Neural progenitor cell (in vitro differentiated cells): ENCODE data around the gene IL4I1. TPM values are rescaled to one million over a fixed set of nuclear protein-coding genes. Genes with fewer than 3 reads are reported as not detected.

Experiments
- DNase-seq: peaks from one replicate; pipeline ENCODE4 v3.0.0-alpha.2; 2016; ENCODE audit warnings: low spot score
- H2AFZ ChIP-seq: fragments of 200-600 bp; sonication (generic); replicated peaks from 2 replicates; pipeline ENCODE4 v1.6.1; 2016; ENCODE audit warnings: antibody characterized with exemption
- H3F3A ChIP-seq: fragments of 200-600 bp; sonication (generic); 2 replicates; pipeline ENCODE4 v1.6.1; 2016; ENCODE audit warnings: antibody characterized with exemption, low read depth
- H3K27ac ChIP-seq: fragments of 200-600 bp; sonication (generic); 2 replicates; pipeline ENCODE4 v1.5.1; 2016; ENCODE audit warnings: mild to moderate bottlenecking
- H3K27me3 ChIP-seq: fragments of 200-600 bp; sonication (generic); 2 replicates; pipeline ENCODE4 v1.6.1; 2016; ENCODE audit warnings: mild to moderate bottlenecking, moderate library complexity
- H3K36me3 ChIP-seq: fragments of 200-600 bp; sonication (generic); 2 replicates; pipeline ENCODE4 v1.5.1; 2016
- H3K4me1 ChIP-seq: fragments of 200-600 bp; sonication (generic); 2 replicates; pipeline ENCODE4 v1.6.1; 2016; ENCODE audit warnings: mixed run types
- H3K4me2 ChIP-seq: fragments of 200-600 bp; sonication (generic); 2 replicates; pipeline ENCODE4 v1.6.1; 2016
- H3K4me3 ChIP-seq: fragments of 200-600 bp; sonication (generic); 2 replicates; pipeline ENCODE4 v1.5.1; 2016
- H3K79me2 ChIP-seq: fragments of 200-600 bp; sonication (generic); 2 replicates; pipeline ENCODE4 v1.6.1; 2016; ENCODE audit warnings: low read depth
- H3K9ac ChIP-seq: fragments of 200-600 bp; sonication (generic); 2 replicates; pipeline ENCODE4 v1.6.1; 2016
- H3K9me3 ChIP-seq: fragments of 200-600 bp; sonication (generic); 2 replicates; pipeline ENCODE4 v1.5.1; 2016; ENCODE audit warnings: low read depth
- H4K20me1 ChIP-seq: fragments of 200-600 bp; sonication (generic); 2 replicates; pipeline ENCODE4 v1.6.1; 2016; ENCODE audit warnings: low read depth
- H3K27ac Mint-ChIP-seq: 3 replicates; pipeline ENCODE4 v1.8.0; 2021; ENCODE audit warnings: mixed read lengths
- H3K27me3 Mint-ChIP-seq: 2 replicates; pipeline ENCODE4 v1.8.0; 2022; ENCODE audit warnings: low read depth, mild to moderate bottlenecking, inconsistent platforms, moderate library complexity, mixed read lengths; ENCODE audit not compliant: insufficient read depth
- H3K36me3 Mint-ChIP-seq: 3 replicates; pipeline ENCODE4 v1.8.0; 2021; ENCODE audit warnings: mixed read lengths
- H3K4me1 Mint-ChIP-seq: 3 replicates; pipeline ENCODE4 v1.8.0; 2021; ENCODE audit warnings: mixed read lengths
- H3K4me3 Mint-ChIP-seq: 3 replicates; pipeline ENCODE4 v1.8.0; 2021; ENCODE audit warnings: mild to moderate bottlenecking, moderate library complexity, mixed read lengths
- H3K9me3 Mint-ChIP-seq: 3 replicates; pipeline ENCODE4 v1.8.0; 2020; ENCODE audit warnings: mixed read lengths
- EZH2 ChIP-seq: fragments of 200-600 bp; sonication (generic); IDR thresholded peaks from 2 replicates; pipeline ENCODE4 v1.6.1; 2017; ENCODE audit warnings: antibody characterized with exemption, mild to moderate bottlenecking, moderate library complexity
- EZH2phosphoT487 ChIP-seq: fragments of 200-600 bp; sonication (generic); IDR thresholded peaks from 2 replicates; pipeline ENCODE4 v1.6.1; 2017; ENCODE audit warnings: antibody characterized with exemption
- total RNA-seq: library from RNA; depleted of rRNA; stranded (reverse); fragments of >200 nt; gene quantifications from 2 replicates; pipeline ENCODE4 v1.2.3, GENCODE V29; 2015; ENCODE audit warnings: low replicate concordance
- TF ChIP-seq, protein P1 (sequence below): fragments of 200-600 bp; sonication (generic); IDR thresholded peaks from 2 replicates; pipeline ENCODE4 v1.5.1; 2017; ENCODE audit warnings: antibody characterized with exemption, mild to moderate bottlenecking

IL4I1 gene
- total RNA-seq, 1 donor from 2014 or later = not detected

DNA sequence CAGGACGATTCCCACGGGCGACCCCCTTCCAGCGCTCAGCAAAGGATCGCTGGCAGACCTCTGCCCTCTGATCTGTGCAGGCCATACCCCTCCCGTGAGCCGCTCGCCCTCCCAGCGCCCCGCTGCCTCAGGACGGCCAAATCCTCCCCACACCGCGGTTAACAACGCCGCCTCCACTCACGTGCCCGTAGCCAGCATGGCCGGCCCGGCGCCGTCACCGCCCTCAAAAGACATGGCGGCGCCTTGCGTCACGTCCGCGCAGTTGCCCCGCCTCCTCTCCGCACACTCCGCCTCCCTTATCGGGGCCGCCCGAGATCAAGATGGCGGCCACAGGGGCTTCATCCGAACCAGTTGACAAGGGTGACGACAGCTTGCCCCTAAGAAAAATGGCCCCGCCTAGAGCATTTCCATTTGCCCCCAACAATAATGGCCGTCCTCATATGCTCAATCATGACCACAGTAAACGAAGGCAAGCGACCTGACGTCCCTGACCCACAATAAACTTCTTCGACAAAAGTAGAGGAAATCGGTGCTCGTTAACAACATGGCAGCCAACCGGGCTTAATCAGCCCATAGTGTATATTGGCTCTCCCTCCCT, 20.2 kb downstream of the IL4I1 start:
- peak overlapping the region; percentile 88 for H3K4me3 ChIP-seq
- H2AFZ ChIP-seq = peak overlapping the region; percentile 83
- Mint-ChIP-seq H3K36me3 (peaks cover 8% of the 10 kb centered on the region), H3K9me3 (no peaks in the 10 kb centered on the region), H3K4me3 (no peak overlapping the region), H3K27ac (no peak overlapping the region), H3K27me3 (peaks cover 2% of the 10 kb centered on the region), H3K4me1 (peaks cover 26% of the 10 kb centered on the region)
- H3K4me2 ChIP-seq = peak overlapping the region; percentile 83
- no peak for TF ChIP-seq EZH2phosphoT487
- no peak for TF ChIP-seq EZH2
- TF ChIP-seq, protein P1, sequence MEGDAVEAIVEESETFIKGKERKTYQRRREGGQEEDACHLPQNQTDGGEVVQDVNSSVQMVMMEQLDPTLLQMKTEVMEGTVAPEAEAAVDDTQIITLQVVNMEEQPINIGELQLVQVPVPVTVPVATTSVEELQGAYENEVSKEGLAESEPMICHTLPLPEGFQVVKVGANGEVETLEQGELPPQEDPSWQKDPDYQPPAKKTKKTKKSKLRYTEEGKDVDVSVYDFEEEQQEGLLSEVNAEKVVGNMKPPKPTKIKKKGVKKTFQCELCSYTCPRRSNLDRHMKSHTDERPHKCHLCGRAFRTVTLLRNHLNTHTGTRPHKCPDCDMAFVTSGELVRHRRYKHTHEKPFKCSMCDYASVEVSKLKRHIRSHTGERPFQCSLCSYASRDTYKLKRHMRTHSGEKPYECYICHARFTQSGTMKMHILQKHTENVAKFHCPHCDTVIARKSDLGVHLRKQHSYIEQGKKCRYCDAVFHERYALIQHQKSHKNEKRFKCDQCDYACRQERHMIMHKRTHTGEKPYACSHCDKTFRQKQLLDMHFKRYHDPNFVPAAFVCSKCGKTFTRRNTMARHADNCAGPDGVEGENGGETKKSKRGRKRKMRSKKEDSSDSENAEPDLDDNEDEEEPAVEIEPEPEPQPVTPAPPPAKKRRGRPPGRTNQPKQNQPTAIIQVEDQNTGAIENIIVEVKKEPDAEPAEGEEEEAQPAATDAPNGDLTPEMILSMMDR = no peak
- no peaks in the 10 kb centered on the region for H3K9me3 ChIP-seq
- peaks cover 10% of the 10 kb centered on the region for H3K4me1 ChIP-seq
- peak; percentile 99 for DNase-seq
- no peaks in the 10 kb centered on the region for H3K27me3 ChIP-seq
- no peaks in the 10 kb centered on the region for H3K36me3 ChIP-seq
- peaks cover 6% of the 10 kb centered on the region for H3F3A ChIP-seq
- peak overlapping the region; percentile 91 for H3K27ac ChIP-seq
- peaks cover 30% of the 10 kb centered on the region for H3K79me2 ChIP-seq
- peak overlapping the region; percentile 78 for H3K9ac ChIP-seq
- peaks cover 18% of the 10 kb centered on the region for H4K20me1 ChIP-seq

DNA sequence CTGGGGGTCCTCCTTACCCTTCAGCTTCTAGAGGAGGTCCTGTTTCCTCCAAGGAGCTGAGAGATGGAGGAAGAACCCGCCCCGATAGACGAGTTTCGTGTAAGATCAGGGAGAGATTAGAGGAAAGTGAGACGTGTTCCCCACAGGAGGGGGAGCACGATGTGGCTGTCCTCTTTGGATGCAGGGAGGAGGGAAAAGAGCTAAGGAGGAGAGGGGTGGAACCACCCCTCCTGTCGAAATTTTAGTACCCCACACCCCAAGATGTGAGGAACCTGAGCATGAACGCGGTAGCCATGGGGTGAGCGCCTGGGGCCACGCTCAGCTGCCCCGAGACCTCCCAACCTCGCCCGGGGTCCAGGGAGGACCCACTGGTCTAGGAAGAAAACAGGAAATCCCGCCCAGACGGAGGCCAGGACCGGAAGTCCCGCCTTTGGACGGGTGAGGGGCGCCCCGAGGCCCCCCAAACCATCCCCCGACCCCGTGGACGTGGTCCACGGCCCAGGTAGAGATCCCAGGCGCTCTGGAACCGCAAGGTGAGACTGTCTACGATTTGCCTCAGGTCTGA, 20.7 kb downstream of the IL4I1 start:
- TF ChIP-seq EZH2 (no peak), EZH2phosphoT487 (no peak)
- TF ChIP-seq, protein P1 = no peak
- H3K4me1 ChIP-seq = peaks cover 10% of the 10 kb centered on the region
- H3K27ac ChIP-seq = peak overlapping the region; percentile 87
- peak overlapping the region; percentile 78 for H3K9ac ChIP-seq
- peaks cover 30% of the 10 kb centered on the region for H3K79me2 ChIP-seq
- Mint-ChIP-seq H3K9me3 (no peaks in the 10 kb centered on the region), H3K4me1 (peaks cover 26% of the 10 kb centered on the region), H3K27me3 (peaks cover 2% of the 10 kb centered on the region), H3K27ac (peak overlapping the region; percentile 50), H3K36me3 (peaks cover 5% of the 10 kb centered on the region), H3K4me3 (no peak overlapping the region)
- no peak overlapping the region for H2AFZ ChIP-seq
- no peaks in the 10 kb centered on the region for H3K27me3 ChIP-seq
- H3K36me3 ChIP-seq = no peaks in the 10 kb centered on the region
- peak overlapping the region; percentile 83 for H3K4me2 ChIP-seq
- peak; percentile 83 for DNase-seq
- H3K9me3 ChIP-seq = no peaks in the 10 kb centered on the region
- H4K20me1 ChIP-seq = peaks cover 18% of the 10 kb centered on the region
- H3F3A ChIP-seq = peaks cover 6% of the 10 kb centered on the region
- peak overlapping the region; percentile 88 for H3K4me3 ChIP-seq

DNA sequence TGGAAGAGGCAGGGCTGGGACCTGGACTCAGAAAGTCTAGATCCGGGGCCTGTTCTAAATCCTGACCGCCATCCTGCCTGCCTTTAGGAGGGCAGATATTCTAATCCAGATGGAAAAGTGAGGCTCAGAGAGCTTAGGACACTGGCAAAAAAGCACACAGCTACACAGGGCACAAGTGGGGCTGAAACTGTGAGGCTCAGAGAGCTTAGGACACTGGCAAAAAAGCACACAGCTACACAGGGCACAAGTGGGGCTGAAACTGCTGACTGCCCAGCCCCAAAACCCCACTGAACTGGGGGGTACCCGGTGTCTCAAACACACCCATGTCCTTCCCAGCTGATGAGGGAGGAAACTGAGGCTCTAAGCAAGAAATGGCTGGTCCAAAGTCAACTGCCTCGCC, 21.5 kb downstream of the IL4I1 start:
- Mint-ChIP-seq H3K4me1 (peaks cover 30% of the 10 kb centered on the region), H3K27ac (peak overlapping the region; percentile 50), H3K27me3 (peaks cover 2% of the 10 kb centered on the region), H3K36me3 (peaks cover 5% of the 10 kb centered on the region), H3K4me3 (no peak overlapping the region), H3K9me3 (no peaks in the 10 kb centered on the region)
- Histone ChIP-seq H3K27ac (no peak overlapping the region), H3F3A (peaks cover 13% of the 10 kb centered on the region), H3K79me2 (peaks cover 36% of the 10 kb centered on the region), H3K4me2 (peak overlapping the region; percentile 83), H3K4me3 (peak overlapping the region; percentile 88), H3K9me3 (no peaks in the 10 kb centered on the region), H4K20me1 (peaks cover 15% of the 10 kb centered on the region), H3K4me1 (peaks cover 15% of the 10 kb centered on the region), H2AFZ (no peak overlapping the region), H3K36me3 (no peaks in the 10 kb centered on the region), H3K27me3 (no peaks in the 10 kb centered on the region), H3K9ac (peak overlapping the region; percentile 78)
- DNase-seq = no peak
- TF ChIP-seq EZH2phosphoT487 = no peak
- TF ChIP-seq EZH2 = no peak
- TF ChIP-seq, protein P1 = no peak
